SU-DHL-6 (cell line): ENCODE measurements around the gene JAKMIP1.

Experiments
- H2AFZ ChIP-seq: fragments of 200-600 bp; sonication (generic); 2 replicates; pipeline ENCODE4 v1.6.1; 2014; ENCODE audit warnings: low read depth, mild to moderate bottlenecking, moderate library complexity, mixed read lengths, antibody characterized with exemption, low read length; ENCODE audit not compliant: severe bottlenecking
- H3F3A ChIP-seq: fragments of 200-600 bp; shearing (Covaris generic); 2 replicates; pipeline ENCODE4 v1.6.0; 2016; ENCODE audit warnings: antibody characterized with exemption, mild to moderate bottlenecking; ENCODE audit not compliant: insufficient read depth
- H3K27ac ChIP-seq: fragments of 200-600 bp; sonication (generic); 2 replicates; pipeline ENCODE4 v1.5.1; 2016; ENCODE audit warnings: low read depth, mild to moderate bottlenecking, low read length, moderate library complexity, mixed read lengths
- H3K27me3 ChIP-seq: fragments of 200-600 bp; sonication (generic), shearing (Covaris generic); 2 replicates; pipeline ENCODE4 v1.6.0; 2014; ENCODE audit warnings: mild to moderate bottlenecking, low read length
- H3K36me3 ChIP-seq: fragments of 200-600 bp; sonication (generic); 2 replicates; pipeline ENCODE4 v1.6.1; 2014; ENCODE audit warnings: mild to moderate bottlenecking, low read length, mixed read lengths
- H3K4me2 ChIP-seq: fragments of 300-600, 200-600 bp; shearing (Covaris generic), sonication (generic); 2 replicates; pipeline ENCODE4 v1.6.0; 2014; ENCODE audit warnings: low read length, low read depth, mild to moderate bottlenecking; ENCODE audit not compliant: poor library complexity, severe bottlenecking
- H3K4me3 ChIP-seq: fragments of 200-600 bp; sonication (generic); 2 replicates; pipeline ENCODE4 v1.5.1; 2014; ENCODE audit warnings: antibody characterized with exemption, low read length, mild to moderate bottlenecking, mixed read lengths; ENCODE audit not compliant: insufficient read depth, poor library complexity, severe bottlenecking
- H3K79me2 ChIP-seq: fragments of 200-600 bp; sonication (generic); 2 replicates; pipeline ENCODE4 v1.6.1; 2014; ENCODE audit warnings: mild to moderate bottlenecking, low read length, moderate library complexity; ENCODE audit not compliant: insufficient read depth
- H3K9ac ChIP-seq: fragments of 200-600 bp; sonication (generic); 2 replicates; pipeline ENCODE4 v1.7.0; 2014; ENCODE audit warnings: mild to moderate bottlenecking, low read length
- H3K9me2 ChIP-seq: fragments of 200-600 bp; sonication (generic); replicated peaks from 2 replicates; pipeline ENCODE4 v1.6.1; 2014; ENCODE audit warnings: low read length; ENCODE audit not compliant: insufficient read depth
- H3K9me3 ChIP-seq: fragments of 200-600 bp; sonication (generic); 2 replicates; pipeline ENCODE4 v1.6.1; 2014; ENCODE audit warnings: low read length, mixed read lengths; ENCODE audit not compliant: insufficient read depth
- H4K20me1 ChIP-seq: fragments of 200-600 bp; sonication (generic); 2 replicates; pipeline ENCODE4 v1.6.1; 2014; ENCODE audit warnings: low read depth, mild to moderate bottlenecking, antibody characterized with exemption, low read length, moderate library complexity, mixed read lengths
- EZH2phosphoT487 ChIP-seq: fragments of 200-600 bp; sonication (generic), shearing (Covaris generic); conservative IDR thresholded peaks from 2 replicates; pipeline ENCODE4 v1.6.1; 2018; ENCODE audit warnings: mild to moderate bottlenecking, antibody characterized with exemption, low read length, moderate library complexity, mixed read lengths
- TF ChIP-seq, protein P1 (sequence below): fragments of 200-600 bp; sonication (generic); IDR thresholded peaks from one replicate; pipeline ENCODE4 v1.5.1; 2017; ENCODE audit warnings: antibody characterized with exemption, mild to moderate bottlenecking, low read length, moderate library complexity; ENCODE audit not compliant: insufficient read depth, poor library complexity, severe bottlenecking

Gene JAKMIP1

DNA sequence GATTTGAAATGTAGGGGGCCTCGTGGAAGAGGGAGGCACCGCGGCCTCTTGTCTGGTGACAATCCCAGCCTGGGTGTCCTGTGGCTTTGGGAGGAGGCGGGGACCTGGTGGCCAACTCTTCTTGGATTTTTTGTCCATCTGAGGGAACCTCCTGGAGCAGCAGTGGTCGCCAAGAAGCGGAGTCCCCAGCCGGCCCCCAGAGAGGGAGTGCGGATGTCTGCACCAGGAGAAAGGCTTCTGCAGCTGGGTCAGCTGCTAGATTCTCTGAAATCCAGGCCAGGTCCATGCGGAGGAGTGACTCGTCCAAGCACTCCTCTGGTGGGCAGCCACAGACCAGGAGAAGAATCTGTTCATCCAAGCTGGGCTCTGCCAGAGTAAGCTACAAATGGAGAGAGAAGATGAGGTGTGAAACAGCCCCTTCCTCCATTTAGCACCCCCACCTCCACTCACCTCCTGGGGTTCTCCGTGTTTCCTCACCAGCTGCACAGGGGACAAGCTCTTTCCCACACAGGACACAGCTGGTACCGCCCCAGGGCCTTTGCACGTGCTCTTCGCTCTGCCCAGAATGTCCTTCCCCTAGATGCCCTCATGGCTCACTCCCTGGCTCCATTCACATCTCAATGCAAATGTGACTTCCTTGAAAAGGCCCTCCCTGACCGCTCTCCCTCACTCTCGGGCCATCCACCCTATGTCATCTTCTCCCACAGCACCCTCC, 209.7 kb downstream of the JAKMIP1 start:
- H3K36me3 ChIP-seq = no peaks in the 10 kb centered on the region
- no peak overlapping the region for H3K27ac ChIP-seq
- no peaks in the 10 kb centered on the region for H3K9me3 ChIP-seq
- H4K20me1 ChIP-seq = no peaks in the 10 kb centered on the region
- H3K79me2 ChIP-seq = no peaks in the 10 kb centered on the region
- H2AFZ ChIP-seq = no peak overlapping the region
- no peaks in the 10 kb centered on the region for H3K9me2 ChIP-seq
- no peaks in the 10 kb centered on the region for H3F3A ChIP-seq
- H3K4me3 ChIP-seq = no peak overlapping the region
- no peak for TF ChIP-seq EZH2phosphoT487
- TF ChIP-seq, protein P1, sequence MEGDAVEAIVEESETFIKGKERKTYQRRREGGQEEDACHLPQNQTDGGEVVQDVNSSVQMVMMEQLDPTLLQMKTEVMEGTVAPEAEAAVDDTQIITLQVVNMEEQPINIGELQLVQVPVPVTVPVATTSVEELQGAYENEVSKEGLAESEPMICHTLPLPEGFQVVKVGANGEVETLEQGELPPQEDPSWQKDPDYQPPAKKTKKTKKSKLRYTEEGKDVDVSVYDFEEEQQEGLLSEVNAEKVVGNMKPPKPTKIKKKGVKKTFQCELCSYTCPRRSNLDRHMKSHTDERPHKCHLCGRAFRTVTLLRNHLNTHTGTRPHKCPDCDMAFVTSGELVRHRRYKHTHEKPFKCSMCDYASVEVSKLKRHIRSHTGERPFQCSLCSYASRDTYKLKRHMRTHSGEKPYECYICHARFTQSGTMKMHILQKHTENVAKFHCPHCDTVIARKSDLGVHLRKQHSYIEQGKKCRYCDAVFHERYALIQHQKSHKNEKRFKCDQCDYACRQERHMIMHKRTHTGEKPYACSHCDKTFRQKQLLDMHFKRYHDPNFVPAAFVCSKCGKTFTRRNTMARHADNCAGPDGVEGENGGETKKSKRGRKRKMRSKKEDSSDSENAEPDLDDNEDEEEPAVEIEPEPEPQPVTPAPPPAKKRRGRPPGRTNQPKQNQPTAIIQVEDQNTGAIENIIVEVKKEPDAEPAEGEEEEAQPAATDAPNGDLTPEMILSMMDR = no peak
- H3K9ac ChIP-seq = no peak overlapping the region
- no peaks in the 10 kb centered on the region for H3K27me3 ChIP-seq
- H3K4me2 ChIP-seq = no peak overlapping the region

DNA sequence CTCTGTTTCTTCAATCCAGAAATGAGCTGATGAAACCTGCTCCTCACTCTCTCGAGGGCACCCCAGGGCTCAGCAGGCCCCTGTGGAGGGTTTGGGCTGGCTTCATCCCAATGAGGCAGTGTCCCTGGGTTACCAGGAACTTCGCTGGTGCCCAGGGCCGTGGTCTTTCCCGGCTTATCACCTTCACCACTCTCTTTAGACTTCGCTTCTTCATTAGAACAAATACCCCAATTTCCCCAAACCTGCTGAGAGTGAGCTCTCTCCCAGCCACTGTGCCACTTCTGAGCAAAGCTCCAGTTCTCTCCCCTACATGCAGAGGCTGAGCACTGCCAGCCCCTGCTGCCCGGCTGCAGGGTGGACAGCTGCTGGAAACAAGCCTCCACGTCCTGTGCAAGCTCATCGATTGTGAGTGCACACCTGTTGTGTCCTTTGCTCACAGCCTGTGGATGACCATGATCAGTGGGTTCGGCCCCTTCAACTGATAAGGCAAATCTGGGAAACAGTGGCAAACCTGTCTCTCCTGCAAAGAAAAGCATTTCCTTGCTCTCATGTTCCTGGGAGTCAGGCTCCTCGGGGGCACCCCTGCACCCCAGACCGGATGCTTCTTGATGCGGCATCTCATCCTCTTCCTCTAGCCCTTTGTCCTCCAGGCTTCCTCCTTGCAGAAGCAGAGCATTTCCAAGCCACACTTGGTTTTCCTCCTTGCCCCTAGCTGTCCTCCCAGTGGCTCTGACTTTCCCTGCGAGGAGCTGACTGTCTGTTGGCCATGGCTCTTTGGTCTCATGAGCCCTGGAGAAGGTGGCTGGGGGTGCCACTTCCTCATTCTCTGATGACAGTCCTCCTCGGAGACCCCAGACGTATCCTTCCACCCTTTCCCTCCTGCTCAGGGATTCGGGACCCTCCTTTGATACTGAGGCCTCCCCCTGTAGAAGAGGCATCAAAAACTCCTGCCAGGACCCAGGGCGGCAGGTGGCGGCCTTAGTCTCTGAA, 210.8 kb downstream of the JAKMIP1 start:
- Histone ChIP-seq H3F3A (no peaks in the 10 kb centered on the region), H3K9ac (no peak overlapping the region), H3K27me3 (no peaks in the 10 kb centered on the region), H3K4me2 (no peak overlapping the region), H3K36me3 (no peaks in the 10 kb centered on the region), H3K4me3 (no peak overlapping the region), H3K9me2 (no peaks in the 10 kb centered on the region), H3K79me2 (no peaks in the 10 kb centered on the region), H4K20me1 (no peaks in the 10 kb centered on the region), H3K27ac (no peak overlapping the region), H3K9me3 (no peaks in the 10 kb centered on the region), H2AFZ (no peak overlapping the region)
- no peak for TF ChIP-seq EZH2phosphoT487
- TF ChIP-seq, protein P1 = no peak

DNA sequence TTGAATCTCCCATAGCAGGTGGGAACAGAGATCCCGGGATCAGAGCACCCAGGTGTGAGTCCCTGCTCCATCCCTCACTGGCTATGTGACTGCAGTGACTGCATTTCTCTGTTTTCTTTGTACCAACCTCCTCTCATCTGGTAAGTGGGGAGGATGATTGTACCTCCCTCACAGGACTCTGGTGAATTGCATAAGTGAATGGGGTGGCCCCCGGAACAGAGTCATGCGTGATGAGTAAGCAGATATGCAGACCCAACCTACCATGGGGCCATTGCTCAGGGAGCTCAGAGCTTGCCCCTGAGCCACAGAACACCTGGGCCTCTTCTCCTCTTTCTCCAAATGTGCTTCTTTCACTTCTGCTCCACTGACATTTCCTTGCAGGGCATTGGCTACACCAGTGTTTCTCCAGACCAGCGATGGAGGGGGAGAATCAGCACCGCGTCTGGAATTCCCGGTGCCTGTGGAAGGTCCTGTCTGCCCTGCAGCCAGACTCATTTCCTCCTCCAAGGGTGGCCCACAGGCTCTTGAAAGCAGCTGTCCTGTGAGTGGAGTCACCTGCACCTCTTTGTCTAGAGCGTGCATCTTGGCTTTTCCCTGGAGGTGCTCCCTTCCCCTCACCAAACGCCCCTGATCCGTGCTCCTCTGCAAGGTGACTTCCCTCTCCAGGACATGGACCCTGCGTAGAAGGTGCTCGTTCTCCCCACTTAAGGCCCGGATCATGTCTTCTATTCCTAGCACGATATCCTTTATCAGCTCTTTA, 212.1 kb downstream of the JAKMIP1 start:
- Histone ChIP-seq H2AFZ (no peak overlapping the region), H3K9me2 (no peaks in the 10 kb centered on the region), H3F3A (no peaks in the 10 kb centered on the region), H4K20me1 (no peaks in the 10 kb centered on the region), H3K4me2 (no peak overlapping the region), H3K36me3 (no peaks in the 10 kb centered on the region), H3K27ac (no peak overlapping the region), H3K4me3 (no peak overlapping the region), H3K27me3 (no peaks in the 10 kb centered on the region), H3K79me2 (no peaks in the 10 kb centered on the region), H3K9me3 (no peaks in the 10 kb centered on the region), H3K9ac (no peak overlapping the region)
- no peak for TF ChIP-seq EZH2phosphoT487
- TF ChIP-seq, protein P1 = no peak
